Measurements from ENCODE around the gene MTMR1. TPM values are rescaled to one million over a fixed set of nuclear protein-coding genes. Genes with fewer than 3 reads are reported as not detected.

The MTMR1 gene
- total RNA-seq, 1 experiment from 2014 or later: 23.6 TPM

GRCh38 chrX:150704030-150704613 is 10.9 kb downstream of the MTMR1 start:
- DNase-seq (ENCODE audit: low spot score): no peak
- Histone ChIP-seq H3K27me3 (replicated peaks; ENCODE audit: insufficient read depth, low read depth, low read length, poor library complexity) (no peaks in the 10 kb centered on the region), H3K36me3 (ENCODE audit: insufficient read depth, low read length, poor library complexity, severe bottlenecking) (no peaks in the 10 kb centered on the region), H3K27ac (ENCODE audit: low read depth, low read length, poor library complexity, severe bottlenecking) (no peak overlapping the region), H3K9me3 (ENCODE audit: low read depth, low read length, poor library complexity, severe bottlenecking) (no peaks in the 10 kb centered on the region), H3K4me3 (ENCODE audit: low read depth, low read length, poor library complexity, severe bottlenecking) (no peak overlapping the region), H3K4me1 (ENCODE audit: insufficient read depth, low read length, poor library complexity, severe bottlenecking) (peaks cover 4% of the 10 kb centered on the region)
- intact Hi-C loops (cut with micrococcal nuclease; ENCODE audit: unreplicated experiment): no loop called here
- ChIA-PET CTCF (no interaction called here), POLR2A (ENCODE audit: low non-redundant PET) (no interaction called here)
- BruUV-seq (replicated peaks): no TSS peak
- no peak for TF ChIP-seq EZH2 (IDR thresholded peaks at IDR 0.05; ENCODE audit: borderline replicate concordance, low read depth, low read length, poor library complexity, severe bottlenecking)
- TF ChIP-seq, protein P1, sequence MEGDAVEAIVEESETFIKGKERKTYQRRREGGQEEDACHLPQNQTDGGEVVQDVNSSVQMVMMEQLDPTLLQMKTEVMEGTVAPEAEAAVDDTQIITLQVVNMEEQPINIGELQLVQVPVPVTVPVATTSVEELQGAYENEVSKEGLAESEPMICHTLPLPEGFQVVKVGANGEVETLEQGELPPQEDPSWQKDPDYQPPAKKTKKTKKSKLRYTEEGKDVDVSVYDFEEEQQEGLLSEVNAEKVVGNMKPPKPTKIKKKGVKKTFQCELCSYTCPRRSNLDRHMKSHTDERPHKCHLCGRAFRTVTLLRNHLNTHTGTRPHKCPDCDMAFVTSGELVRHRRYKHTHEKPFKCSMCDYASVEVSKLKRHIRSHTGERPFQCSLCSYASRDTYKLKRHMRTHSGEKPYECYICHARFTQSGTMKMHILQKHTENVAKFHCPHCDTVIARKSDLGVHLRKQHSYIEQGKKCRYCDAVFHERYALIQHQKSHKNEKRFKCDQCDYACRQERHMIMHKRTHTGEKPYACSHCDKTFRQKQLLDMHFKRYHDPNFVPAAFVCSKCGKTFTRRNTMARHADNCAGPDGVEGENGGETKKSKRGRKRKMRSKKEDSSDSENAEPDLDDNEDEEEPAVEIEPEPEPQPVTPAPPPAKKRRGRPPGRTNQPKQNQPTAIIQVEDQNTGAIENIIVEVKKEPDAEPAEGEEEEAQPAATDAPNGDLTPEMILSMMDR (conservative IDR thresholded peaks at IDR 0.05; ENCODE audit: low read depth, low read length): no peak

- ChIA-PET POLR2A (ENCODE audit: low non-redundant PET) (no interaction called here), CTCF (no interaction called here)
- H3K4me3 ChIP-seq (ENCODE audit: low read depth, low read length, poor library complexity, severe bottlenecking): no peak overlapping the region
- no TSS peak for BruUV-seq (replicated peaks)
- no peak for DNase-seq (ENCODE audit: low spot score)
- H3K27ac ChIP-seq (ENCODE audit: low read depth, low read length, poor library complexity, severe bottlenecking): no peak overlapping the region
- intact Hi-C loops (cut with micrococcal nuclease; ENCODE audit: unreplicated experiment): no loop called here
- no peaks in the 10 kb centered on the region for H3K27me3 ChIP-seq (replicated peaks; ENCODE audit: insufficient read depth, low read depth, low read length, poor library complexity)
- no peaks in the 10 kb centered on the region for H3K4me1 ChIP-seq (ENCODE audit: insufficient read depth, low read length, poor library complexity, severe bottlenecking)
- H3K9me3 ChIP-seq (ENCODE audit: low read depth, low read length, poor library complexity, severe bottlenecking): no peaks in the 10 kb centered on the region
- no peaks in the 10 kb centered on the region for H3K36me3 ChIP-seq (ENCODE audit: insufficient read depth, low read length, poor library complexity, severe bottlenecking)
- no peak for TF ChIP-seq EZH2 (IDR thresholded peaks at IDR 0.05; ENCODE audit: borderline replicate concordance, low read depth, low read length, poor library complexity, severe bottlenecking)
- TF ChIP-seq, protein P1 (conservative IDR thresholded peaks at IDR 0.05; ENCODE audit: low read depth, low read length): no peak
These were observed 19.4 kb downstream of the MTMR1 start for GRCh38 chrX:150712619-150713018.

DNA sequence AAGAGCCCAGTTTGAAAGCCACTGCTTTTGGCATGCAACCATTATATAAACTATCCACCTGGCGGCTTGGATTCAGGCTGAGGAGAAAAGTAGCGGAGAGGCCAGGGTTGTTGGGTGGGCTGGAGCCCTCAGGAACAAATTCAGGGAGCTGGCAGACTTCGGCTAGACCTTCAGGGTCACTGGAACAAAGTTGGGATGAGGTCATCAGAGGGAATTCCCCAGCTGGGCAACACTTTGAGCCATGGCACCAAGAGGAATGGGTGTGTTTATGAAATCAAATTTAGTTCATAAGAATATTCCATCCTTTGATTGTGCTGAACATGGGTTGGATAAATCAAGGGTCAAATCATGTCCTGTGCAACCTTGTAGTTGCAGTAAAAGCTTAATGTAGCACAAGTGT is 22.0 kb downstream of the MTMR1 start:
- Histone ChIP-seq H3K4me3 (ENCODE audit: low read depth, low read length, poor library complexity, severe bottlenecking) (no peak overlapping the region), H3K9me3 (ENCODE audit: low read depth, low read length, poor library complexity, severe bottlenecking) (no peaks in the 10 kb centered on the region), H3K36me3 (ENCODE audit: insufficient read depth, low read length, poor library complexity, severe bottlenecking) (no peaks in the 10 kb centered on the region), H3K4me1 (ENCODE audit: insufficient read depth, low read length, poor library complexity, severe bottlenecking) (no peaks in the 10 kb centered on the region), H3K27me3 (replicated peaks; ENCODE audit: insufficient read depth, low read depth, low read length, poor library complexity) (no peaks in the 10 kb centered on the region), H3K27ac (ENCODE audit: low read depth, low read length, poor library complexity, severe bottlenecking) (no peak overlapping the region)
- ChIA-PET CTCF (interaction anchor here (1.1 kb wide), 1 partner anchor 32 kb away, joined by 4 read pairs; no protein-coding TSS in a partner anchor), POLR2A (ENCODE audit: low non-redundant PET) (no interaction called here)
- no TSS peak for BruUV-seq (replicated peaks)
- DNase-seq (ENCODE audit: low spot score): no peak
- TF ChIP-seq, protein P1 (conservative IDR thresholded peaks at IDR 0.05; ENCODE audit: low read depth, low read length): no peak
- no peak for TF ChIP-seq EZH2 (IDR thresholded peaks at IDR 0.05; ENCODE audit: borderline replicate concordance, low read depth, low read length, poor library complexity, severe bottlenecking)
- intact Hi-C loops (cut with micrococcal nuclease; ENCODE audit: unreplicated experiment): no loop called here

Data from A673 (cell line).